ENCODE measurements around the gene PTPRG.

Gene PTPRG

GRCh38 chr3:61828880-61829721 is 267.7 kb downstream of the PTPRG start:
- no peak overlapping the region for H3K27ac ChIP-seq
- TF ChIP-seq ZFX (IDR thresholded peaks at IDR 0.05) (no peak), CTCF (conservative IDR thresholded peaks at IDR 0.05) (no peak)

GRCh38 chr3:61829722-61830350 is 268.5 kb downstream of the PTPRG start:
- TF ChIP-seq CTCF (conservative IDR thresholded peaks at IDR 0.05) (no peak), ZFX (IDR thresholded peaks at IDR 0.05) (no peak)
- no peak overlapping the region for H3K27ac ChIP-seq

GRCh38 chr3:61831973-61832372 is 270.6 kb downstream of the PTPRG start:
- TF ChIP-seq ZFX (IDR thresholded peaks at IDR 0.05), result no peak
- TF ChIP-seq CTCF (conservative IDR thresholded peaks at IDR 0.05), result no peak
- H3K27ac ChIP-seq, result no peak overlapping the region

GRCh38 chr3:61832375-61833229 is 271.2 kb downstream of the PTPRG start:
- no peak for TF ChIP-seq CTCF (conservative IDR thresholded peaks at IDR 0.05)
- no peak for TF ChIP-seq ZFX (IDR thresholded peaks at IDR 0.05)
- H3K27ac ChIP-seq, result no peak overlapping the region

GRCh38 chr3:61839256-61839655 is 277.9 kb downstream of the PTPRG start:
- no peak overlapping the region for H3K27ac ChIP-seq
- TF ChIP-seq CTCF (conservative IDR thresholded peaks at IDR 0.05) (no peak), ZFX (IDR thresholded peaks at IDR 0.05) (no peak)

- H3K27ac ChIP-seq, result no peak overlapping the region
Observed at GRCh38 chr3:61841111-61841845, 279.9 kb downstream of the PTPRG start.

More at GRCh38 chr3:61841111-61841845, 279.9 kb downstream of the PTPRG start:
- TF ChIP-seq CTCF (conservative IDR thresholded peaks at IDR 0.05) (no peak), ZFX (IDR thresholded peaks at IDR 0.05) (no peak)
